Measurements from ENCODE around the gene DIPK2B. TPM values are rescaled to one million over a fixed set of nuclear protein-coding genes. Genes with fewer than 3 reads are reported as not detected.

DIPK2B gene
- total and polyA plus RNA-seq, 4 donors: 6.8 to 31.9 (median 13.4) TPM

DNA sequence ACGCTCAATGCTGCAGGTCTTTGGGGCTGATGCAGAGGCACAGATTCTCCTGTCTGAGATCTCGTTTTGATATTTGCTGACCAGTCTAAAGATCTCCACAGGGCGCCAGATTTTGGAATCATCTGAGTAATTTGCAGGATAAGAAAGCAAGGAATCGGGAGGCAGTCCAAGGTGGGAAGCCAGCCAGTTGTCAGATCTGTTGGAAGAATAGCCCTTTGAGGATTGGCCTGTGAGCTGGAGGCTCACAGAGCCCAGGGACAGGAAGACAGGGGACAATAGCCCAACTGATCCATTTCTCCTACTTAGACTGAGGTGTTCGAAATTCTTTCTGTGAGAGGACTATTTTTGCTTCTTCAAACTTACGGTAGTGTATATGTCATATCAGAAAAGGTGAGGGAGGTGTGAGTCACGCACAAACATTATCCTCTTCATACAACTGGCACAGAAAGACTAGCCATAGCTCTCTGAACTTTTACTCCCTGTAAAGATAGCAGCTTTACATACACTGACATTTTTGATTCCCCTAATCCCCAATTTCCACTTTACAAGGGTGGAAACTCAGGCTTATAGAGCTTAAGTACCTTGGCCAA is 8.8 kb downstream of the DIPK2B start:
- H3K4me3 ChIP-seq: no peak overlapping the region
- TF ChIP-seq, protein P1, sequence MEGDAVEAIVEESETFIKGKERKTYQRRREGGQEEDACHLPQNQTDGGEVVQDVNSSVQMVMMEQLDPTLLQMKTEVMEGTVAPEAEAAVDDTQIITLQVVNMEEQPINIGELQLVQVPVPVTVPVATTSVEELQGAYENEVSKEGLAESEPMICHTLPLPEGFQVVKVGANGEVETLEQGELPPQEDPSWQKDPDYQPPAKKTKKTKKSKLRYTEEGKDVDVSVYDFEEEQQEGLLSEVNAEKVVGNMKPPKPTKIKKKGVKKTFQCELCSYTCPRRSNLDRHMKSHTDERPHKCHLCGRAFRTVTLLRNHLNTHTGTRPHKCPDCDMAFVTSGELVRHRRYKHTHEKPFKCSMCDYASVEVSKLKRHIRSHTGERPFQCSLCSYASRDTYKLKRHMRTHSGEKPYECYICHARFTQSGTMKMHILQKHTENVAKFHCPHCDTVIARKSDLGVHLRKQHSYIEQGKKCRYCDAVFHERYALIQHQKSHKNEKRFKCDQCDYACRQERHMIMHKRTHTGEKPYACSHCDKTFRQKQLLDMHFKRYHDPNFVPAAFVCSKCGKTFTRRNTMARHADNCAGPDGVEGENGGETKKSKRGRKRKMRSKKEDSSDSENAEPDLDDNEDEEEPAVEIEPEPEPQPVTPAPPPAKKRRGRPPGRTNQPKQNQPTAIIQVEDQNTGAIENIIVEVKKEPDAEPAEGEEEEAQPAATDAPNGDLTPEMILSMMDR (IDR thresholded peaks at IDR 0.05; ENCODE audit: control extremely low read depth, extremely low read depth): no peak
- no peak overlapping the region for H3K9ac ChIP-seq (ENCODE audit: insufficient read depth in 1 of 2, low read length in 2 of 2)
- no peak overlapping the region for H3K27ac ChIP-seq (ENCODE audit: low read depth in 1 of 2, low read length in 1 of 2)
- no peaks in the 10 kb centered on the region for H3K36me3 ChIP-seq (ENCODE audit: control insufficient read depth in 4 of 4, insufficient read depth in 4 of 4, low read length in 4 of 4)
- 55 to 60% methylated on average over 7 of the region's 7 CpGs for WGBS, 2 donors
- peaks cover 0 to 1% (median 0%) of the 10 kb centered on the region in 5 donors for H3K4me1 ChIP-seq (ENCODE audit: control insufficient read depth in 5 of 5, insufficient read depth in 5 of 5, low read length in 5 of 5)
- peak in 1 of 3 donors; percentile 20 for DNase-seq
- H3K9me3 ChIP-seq (ENCODE audit: control insufficient read depth in 4 of 4, insufficient read depth in 3 of 4, low read length in 3 of 4): no peaks in the 10 kb centered on the region
- peaks cover 0 to 31% (median 29%) of the 10 kb centered on the region in 3 donors for H3K27me3 ChIP-seq (ENCODE audit: control insufficient read depth in 3 of 3, insufficient read depth in 3 of 3, low read length in 2 of 3)
- no peak for ATAC-seq (ENCODE audit: insufficient read depth, low FRiP score)

GRCh38 chrX:45191383-45191782 is 9.3 kb downstream of the DIPK2B start:
- 34 to 65% methylated on average over 8 of the region's 8 CpGs for WGBS, 2 donors
- DNase-seq: no peak
- Histone ChIP-seq H3K9ac (ENCODE audit: insufficient read depth in 1 of 2, low read length in 2 of 2) (no peak overlapping the region), H3K36me3 (ENCODE audit: control insufficient read depth in 4 of 4, insufficient read depth in 4 of 4, low read length in 4 of 4) (no peaks in the 10 kb centered on the region), H3K27me3 (ENCODE audit: control insufficient read depth in 3 of 3, insufficient read depth in 3 of 3, low read length in 2 of 3) (peaks cover 0 to 31% (median 24%) of the 10 kb centered on the region in 3 donors), H3K4me3 (no peak overlapping the region), H3K27ac (ENCODE audit: low read depth in 1 of 2, low read length in 1 of 2) (no peak overlapping the region), H3K4me1 (ENCODE audit: control insufficient read depth in 5 of 5, insufficient read depth in 5 of 5, low read length in 5 of 5) (peaks cover 0 to 1% (median 0%) of the 10 kb centered on the region in 5 donors), H3K9me3 (ENCODE audit: control insufficient read depth in 4 of 4, insufficient read depth in 3 of 4, low read length in 3 of 4) (no peaks in the 10 kb centered on the region)
- TF ChIP-seq, protein P1 (IDR thresholded peaks at IDR 0.05; ENCODE audit: control extremely low read depth, extremely low read depth): no peak
- no peak for ATAC-seq (ENCODE audit: insufficient read depth, low FRiP score)

GRCh38 chrX:45187731-45188130 is 12.9 kb downstream of the DIPK2B start:
- Histone ChIP-seq H3K4me3 (no peak overlapping the region), H3K9me3 (ENCODE audit: control insufficient read depth in 4 of 4, insufficient read depth in 3 of 4, low read length in 3 of 4) (no peaks in the 10 kb centered on the region), H3K9ac (ENCODE audit: insufficient read depth in 1 of 2, low read length in 2 of 2) (peak overlapping the region in 1 of 2 donors; percentile 87), H3K27me3 (ENCODE audit: control insufficient read depth in 3 of 3, insufficient read depth in 3 of 3, low read length in 2 of 3) (peaks cover 0 to 24% (median 15%) of the 10 kb centered on the region in 3 donors), H3K36me3 (ENCODE audit: control insufficient read depth in 4 of 4, insufficient read depth in 4 of 4, low read length in 4 of 4) (no peaks in the 10 kb centered on the region), H3K4me1 (ENCODE audit: control insufficient read depth in 5 of 5, insufficient read depth in 5 of 5, low read length in 5 of 5) (no peaks in the 10 kb centered on the region), H3K27ac (ENCODE audit: low read depth in 1 of 2, low read length in 1 of 2) (no peak overlapping the region)
- DNase-seq (peak in 2 of 3 donors; percentile 15 to 42), ATAC-seq (ENCODE audit: insufficient read depth, low FRiP score) (no peak)
- TF ChIP-seq, protein P1 (IDR thresholded peaks at IDR 0.05; ENCODE audit: control extremely low read depth, extremely low read depth): no peak
- 30 to 32% methylated on average over 6 of the region's 6 CpGs for WGBS, 2 donors

GRCh38 chrX:45186643-45187026 is 14.0 kb downstream of the DIPK2B start:
- Histone ChIP-seq H3K4me3 (no peak overlapping the region), H3K9ac (ENCODE audit: insufficient read depth in 1 of 2, low read length in 2 of 2) (no peak overlapping the region), H3K27me3 (ENCODE audit: control insufficient read depth in 3 of 3, insufficient read depth in 3 of 3, low read length in 2 of 3) (peaks cover 0 to 21% (median 19%) of the 10 kb centered on the region in 3 donors), H3K4me1 (ENCODE audit: control insufficient read depth in 5 of 5, insufficient read depth in 5 of 5, low read length in 5 of 5) (no peaks in the 10 kb centered on the region), H3K27ac (ENCODE audit: low read depth in 1 of 2, low read length in 1 of 2) (no peak overlapping the region), H3K36me3 (ENCODE audit: control insufficient read depth in 4 of 4, insufficient read depth in 4 of 4, low read length in 4 of 4) (no peaks in the 10 kb centered on the region), H3K9me3 (ENCODE audit: control insufficient read depth in 4 of 4, insufficient read depth in 3 of 4, low read length in 3 of 4) (no peaks in the 10 kb centered on the region)
- DNase-seq (no peak), ATAC-seq (ENCODE audit: insufficient read depth, low FRiP score) (no peak)
- 35 to 44% methylated on average over 4 of the region's 4 CpGs for WGBS, 2 donors
- TF ChIP-seq, protein P1 (IDR thresholded peaks at IDR 0.05; ENCODE audit: control extremely low read depth, extremely low read depth): no peak
